DMS53 treated with DMSO at 0.1 percent for 48 hours (cell line): ENCODE results near the gene SPARCL1.
A peak's percentile ranks its signal among the peaks of the same experiment; 100 is the strongest.
"Not testable (repeated sequence)": the region's sequence is repeated elsewhere in the genome, so short reads cannot be mapped to it uniquely, and the experiment has no call there.

Experiments used
- DNase-seq: peaks from one replicate; lab custom pipeline; 2025; ENCODE audit not compliant: unreplicated experiment; lab: John Stamatoyannopoulos, UW

SPARCL1 gene, protein sequence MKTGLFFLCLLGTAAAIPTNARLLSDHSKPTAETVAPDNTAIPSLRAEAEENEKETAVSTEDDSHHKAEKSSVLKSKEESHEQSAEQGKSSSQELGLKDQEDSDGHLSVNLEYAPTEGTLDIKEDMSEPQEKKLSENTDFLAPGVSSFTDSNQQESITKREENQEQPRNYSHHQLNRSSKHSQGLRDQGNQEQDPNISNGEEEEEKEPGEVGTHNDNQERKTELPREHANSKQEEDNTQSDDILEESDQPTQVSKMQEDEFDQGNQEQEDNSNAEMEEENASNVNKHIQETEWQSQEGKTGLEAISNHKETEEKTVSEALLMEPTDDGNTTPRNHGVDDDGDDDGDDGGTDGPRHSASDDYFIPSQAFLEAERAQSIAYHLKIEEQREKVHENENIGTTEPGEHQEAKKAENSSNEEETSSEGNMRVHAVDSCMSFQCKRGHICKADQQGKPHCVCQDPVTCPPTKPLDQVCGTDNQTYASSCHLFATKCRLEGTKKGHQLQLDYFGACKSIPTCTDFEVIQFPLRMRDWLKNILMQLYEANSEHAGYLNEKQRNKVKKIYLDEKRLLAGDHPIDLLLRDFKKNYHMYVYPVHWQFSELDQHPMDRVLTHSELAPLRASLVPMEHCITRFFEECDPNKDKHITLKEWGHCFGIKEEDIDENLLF

DNA sequence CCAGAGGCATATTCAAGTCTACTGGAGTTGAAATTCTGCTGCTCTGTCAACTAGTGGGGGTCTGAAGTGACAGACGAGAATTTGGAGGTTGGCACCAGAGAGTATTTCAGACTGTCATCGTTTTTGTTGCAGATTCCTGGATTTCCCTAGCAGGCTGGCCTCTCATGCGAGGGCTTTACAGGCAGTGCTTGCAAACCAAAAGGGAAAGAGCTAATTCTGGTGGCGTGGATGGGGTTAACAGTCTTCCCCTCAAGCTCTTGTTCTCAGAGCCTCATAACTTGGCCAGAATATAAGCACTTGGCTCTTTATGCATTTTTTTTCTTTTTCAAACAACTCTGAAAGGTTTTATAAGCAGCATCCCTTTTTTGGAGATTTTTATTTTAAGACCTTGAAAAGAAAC is at the start of gene SPARCL1:
TSS of gene SPARCL1 (minus strand) at position 190 of the 400 bp plus-strand sequence. CDS start 29,802 bp downstream, outside the sequence.
- no peak for DNase-seq

- no peak for DNase-seq
These were observed 46.8 kb upstream of the SPARCL1 start for GRCh38 chr4:87575983-87576382.

DNA sequence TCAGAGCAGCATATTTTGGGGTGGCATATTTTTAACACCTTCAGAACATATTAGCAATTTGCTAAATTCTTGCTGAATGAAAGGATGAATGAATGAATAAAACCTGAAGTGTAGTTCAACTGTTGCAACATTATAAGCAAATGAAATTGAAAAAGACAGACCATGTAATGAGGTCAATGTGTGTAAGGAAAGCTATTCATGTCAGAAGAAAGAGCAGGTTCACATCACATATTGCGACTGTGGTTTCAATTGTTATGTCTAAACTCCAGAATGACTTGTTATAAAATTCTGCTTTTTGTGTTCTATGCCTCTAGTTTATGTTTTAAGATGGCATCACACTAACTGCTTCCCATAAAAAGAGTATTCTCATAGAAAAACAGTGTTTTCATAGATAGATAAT is 46.2 kb upstream of the SPARCL1 start:
- no peak for DNase-seq

DNA sequence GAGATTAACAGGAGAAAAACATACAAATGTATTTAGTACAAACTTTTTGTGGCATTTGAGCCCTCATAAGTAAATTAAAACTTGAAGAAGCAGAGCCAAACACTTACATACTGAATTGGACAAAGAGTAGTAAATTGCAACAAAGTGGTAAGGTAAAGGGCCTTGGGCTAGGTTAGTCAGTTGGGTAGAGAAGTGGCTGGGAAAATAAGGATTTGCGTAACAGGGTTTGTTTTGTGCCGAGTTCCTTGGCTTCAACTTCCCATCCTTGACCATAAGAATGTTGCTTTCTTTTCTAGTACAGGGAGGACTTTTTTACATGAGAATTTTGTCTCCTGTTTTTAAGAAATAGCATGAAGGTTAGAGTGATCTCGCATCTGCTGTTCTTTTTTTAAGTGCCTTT is 45.8 kb upstream of the SPARCL1 start:
- no peak for DNase-seq

DNA sequence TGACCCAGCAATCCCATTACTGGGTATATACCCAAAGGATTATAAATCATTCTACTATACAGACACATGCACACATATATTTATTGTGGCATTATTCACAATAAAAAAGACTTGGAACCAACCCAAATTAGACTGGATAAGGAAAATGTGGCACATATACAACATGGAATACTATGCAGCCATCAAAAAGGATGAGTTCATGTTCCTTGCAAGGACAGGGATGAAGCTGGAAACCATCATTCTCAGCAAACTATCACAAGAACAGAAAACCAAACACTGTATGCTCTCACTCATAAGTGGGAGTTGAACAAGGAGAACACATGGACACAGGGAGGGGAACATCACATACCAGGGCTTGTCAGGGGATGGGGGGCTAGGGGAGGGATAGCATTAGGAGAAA is 45.2 kb upstream of the SPARCL1 start:
- DNase-seq, result not testable (repeated sequence)

- no peak for DNase-seq
These were observed 41.2 kb upstream of the SPARCL1 start for GRCh38 chr4:87570290-87570805.

DNA sequence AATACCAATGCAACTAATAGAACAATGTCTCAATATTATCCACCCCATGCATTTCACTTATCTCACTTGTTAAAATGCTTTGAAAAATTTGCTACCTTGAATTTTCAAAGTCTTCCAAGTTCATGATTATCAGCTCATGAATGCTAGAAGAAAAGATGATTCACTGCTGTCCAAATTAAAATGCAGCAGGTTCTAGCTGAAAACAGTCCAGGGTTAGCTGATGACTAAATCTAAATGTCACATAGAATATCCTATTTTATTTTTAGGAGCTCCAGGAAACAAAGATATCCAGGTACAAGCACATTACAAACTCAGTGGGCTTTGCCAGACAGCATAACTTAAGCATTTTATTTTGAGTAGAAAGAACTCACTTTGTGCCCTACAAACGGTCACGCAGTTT is 38.0 kb upstream of the SPARCL1 start:
- no peak for DNase-seq

DNA sequence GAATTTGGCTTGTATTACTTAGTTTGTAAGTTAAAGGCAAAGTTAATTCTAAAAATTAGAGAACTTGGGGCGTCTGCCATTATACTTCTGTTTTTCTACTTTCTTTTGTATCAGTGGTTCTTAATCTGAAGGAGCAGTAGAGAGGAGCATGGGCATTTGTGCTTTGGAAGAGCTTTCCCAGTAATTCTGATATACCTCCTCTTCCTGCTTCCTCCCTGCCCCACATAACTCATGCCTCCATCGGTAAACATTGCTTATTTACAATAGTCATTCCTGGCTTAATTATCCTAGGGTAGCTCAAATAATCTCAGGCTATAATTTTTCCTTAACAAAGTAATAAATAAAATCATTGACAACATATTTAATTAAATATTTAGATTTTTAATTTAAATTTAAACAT is 37.1 kb upstream of the SPARCL1 start:
- peak; percentile 36 for DNase-seq

DNA sequence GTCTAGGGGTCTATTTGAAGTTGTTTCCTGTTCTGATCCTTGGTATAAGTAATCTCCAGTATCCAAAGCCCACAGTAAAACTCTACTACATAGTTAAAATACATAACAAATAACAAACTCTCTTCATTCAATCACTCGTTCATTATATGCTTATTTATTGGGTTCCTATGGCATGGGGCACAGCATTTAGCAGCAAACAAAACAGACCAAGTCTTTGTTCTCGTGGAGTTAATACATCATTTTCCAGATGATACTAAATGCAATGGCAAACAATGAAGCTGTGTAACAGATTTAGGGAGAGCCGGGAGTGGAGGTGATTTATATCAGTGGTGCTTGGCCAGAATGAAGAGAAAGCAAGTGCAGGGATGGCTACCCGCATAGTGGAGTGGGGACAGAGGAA is 36.6 kb upstream of the SPARCL1 start:
- no peak for DNase-seq

GRCh38 chr4:87560802-87561201 is 31.6 kb upstream of the SPARCL1 start:
- no peak for DNase-seq

DNA sequence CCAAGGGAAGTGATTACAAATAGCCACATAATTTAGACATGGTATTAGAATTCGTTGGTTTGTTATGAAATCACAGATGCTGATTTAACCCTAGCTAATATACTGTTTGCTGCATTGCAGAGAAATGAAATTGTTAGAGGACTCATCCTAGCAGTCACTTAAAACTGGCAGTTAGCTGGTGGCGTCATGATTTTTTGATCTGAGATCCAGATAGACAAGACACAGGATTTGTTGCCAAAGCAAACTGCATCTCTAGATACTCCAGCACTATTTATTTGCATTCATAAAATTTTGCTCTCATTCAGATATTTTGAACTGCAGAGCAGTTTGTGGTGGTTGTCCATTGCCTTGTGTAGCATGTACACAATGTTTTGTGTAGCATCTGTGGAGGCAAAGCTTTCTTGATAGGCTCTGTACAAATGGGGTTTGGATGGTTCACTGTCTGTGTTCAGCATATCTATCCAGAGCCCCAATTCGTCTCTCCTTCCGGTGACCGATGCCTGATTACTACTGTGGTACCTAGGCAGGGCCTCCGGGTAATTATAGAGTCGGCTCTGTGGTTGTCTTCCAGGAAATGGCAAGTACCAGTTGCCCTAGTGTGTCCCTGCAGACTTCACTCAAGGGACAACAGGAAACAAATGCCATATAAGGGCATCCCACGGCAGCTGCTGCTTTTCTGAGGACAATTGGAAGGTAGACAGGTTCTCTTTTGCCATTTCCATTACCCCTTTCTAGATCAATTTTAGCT is 30.1 kb upstream of the SPARCL1 start:
- DNase-seq, result peak; percentile 74

- peak; percentile 61 for DNase-seq
These were observed 28.2 kb upstream of the SPARCL1 start for GRCh38 chr4:87557348-87557747.

GRCh38 chr4:87555773-87556619 is 26.8 kb upstream of the SPARCL1 start:
- DNase-seq, result peak; percentile 29

GRCh38 chr4:87553182-87553581 is 24.0 kb upstream of the SPARCL1 start:
- no peak for DNase-seq

DNA sequence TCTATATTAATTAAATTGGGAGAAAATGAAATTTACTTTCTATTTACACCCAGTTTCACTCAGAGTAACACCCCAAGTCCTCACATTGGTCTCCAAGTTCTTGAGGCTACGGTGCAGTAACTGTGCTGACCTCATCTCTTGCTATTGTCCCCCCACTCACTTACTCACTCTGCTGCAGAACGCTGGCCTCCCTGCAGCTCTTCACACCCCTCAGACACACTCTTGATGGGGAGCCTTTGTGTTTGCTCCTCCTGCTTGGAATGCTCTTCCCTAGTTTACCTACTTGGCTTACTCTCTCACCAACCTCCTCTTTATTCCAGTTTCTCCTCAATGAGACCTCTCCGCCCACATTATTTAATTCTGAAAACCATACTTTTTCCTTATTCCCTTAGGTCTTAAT is 22.2 kb upstream of the SPARCL1 start:
- no peak for DNase-seq

GRCh38 chr4:87547016-87547708 is 18.0 kb upstream of the SPARCL1 start:
- DNase-seq, result no peak

GRCh38 chr4:87545052-87545451 is 15.9 kb upstream of the SPARCL1 start:
- no peak for DNase-seq

DNA sequence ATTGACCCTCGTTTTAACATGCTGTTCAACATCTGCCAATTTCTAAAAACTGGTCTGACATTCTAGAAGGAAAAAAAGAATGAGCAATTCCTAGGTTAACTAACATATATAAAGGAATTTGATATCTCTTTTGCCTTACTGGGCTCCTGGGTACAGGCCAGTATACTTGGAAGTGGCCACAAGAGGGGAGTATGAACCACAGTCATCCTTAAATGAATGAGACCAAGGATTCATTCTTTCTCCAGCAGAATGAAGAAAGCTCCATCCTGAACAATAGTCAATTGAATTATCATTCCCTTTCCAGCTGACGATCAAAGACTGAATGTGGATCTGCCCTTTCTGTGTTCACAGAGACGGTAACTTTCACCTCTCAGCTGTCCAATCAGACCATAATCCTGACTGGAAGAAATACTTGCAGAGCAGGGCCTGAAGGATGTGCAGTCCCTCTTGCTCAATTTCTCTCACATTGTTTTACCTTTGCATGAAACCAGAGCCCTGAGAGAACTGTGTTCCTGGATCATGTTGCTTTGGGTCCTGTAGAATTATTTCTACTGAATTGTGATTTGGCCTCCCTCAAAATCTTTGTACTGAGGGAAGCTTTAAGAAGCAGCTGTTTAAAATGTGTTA is 14.8 kb upstream of the SPARCL1 start:
- peak; percentile 3 for DNase-seq

DNA sequence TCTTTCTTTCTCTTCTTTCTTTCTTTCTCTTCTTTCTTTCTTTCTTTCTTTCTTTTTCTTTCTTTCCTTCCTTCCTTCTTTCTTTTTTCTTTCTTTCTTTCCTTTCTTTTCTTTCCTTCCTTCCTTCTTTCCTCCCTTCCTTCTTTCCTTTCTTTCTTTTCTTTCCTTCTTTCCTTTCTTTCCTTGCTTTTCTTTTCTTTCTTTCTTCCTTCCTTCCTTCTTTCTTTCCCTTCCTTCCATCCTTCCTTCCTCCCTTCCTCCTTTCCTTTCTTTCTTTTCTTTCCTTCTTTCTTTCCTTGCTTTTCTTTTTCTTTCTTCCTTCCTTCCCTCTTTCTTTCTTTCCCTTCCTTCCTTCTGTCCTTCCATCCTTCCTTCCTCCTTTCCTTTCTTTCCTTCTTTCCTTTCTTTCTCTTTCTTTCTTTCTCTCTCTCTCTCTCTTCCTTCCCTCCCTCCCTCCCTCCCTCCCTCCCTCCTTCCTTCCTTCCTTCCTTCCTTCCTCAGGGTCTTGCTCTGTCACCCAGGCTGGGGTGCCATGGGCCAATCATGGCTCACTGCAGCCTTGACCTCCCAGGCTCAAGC is 13.6 kb upstream of the SPARCL1 start:
- no peak for DNase-seq
